ENCODE measurements around the gene BIK.

Gene BIK

DNA sequence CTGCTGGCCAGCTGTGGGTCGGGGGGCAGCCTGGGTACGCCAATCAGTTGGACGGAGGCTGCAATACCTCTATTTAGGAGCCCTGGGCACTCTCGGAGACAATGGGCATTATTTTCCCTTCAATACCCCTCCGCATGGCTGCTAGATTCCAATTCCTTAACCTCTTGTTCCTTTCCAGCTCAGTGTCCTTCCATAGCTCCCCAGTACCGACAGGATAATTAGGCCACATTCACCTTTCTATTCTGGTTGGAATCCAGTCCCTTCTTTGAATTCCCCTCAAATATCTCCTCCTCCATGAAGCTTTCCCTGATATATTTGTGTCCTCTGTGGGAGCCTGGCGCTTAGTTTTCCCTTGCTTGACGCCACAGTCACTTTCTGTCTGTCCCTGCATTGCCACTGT lies 4.2 kb upstream of the BIK start:
- DNase-seq = no peak

DNA sequence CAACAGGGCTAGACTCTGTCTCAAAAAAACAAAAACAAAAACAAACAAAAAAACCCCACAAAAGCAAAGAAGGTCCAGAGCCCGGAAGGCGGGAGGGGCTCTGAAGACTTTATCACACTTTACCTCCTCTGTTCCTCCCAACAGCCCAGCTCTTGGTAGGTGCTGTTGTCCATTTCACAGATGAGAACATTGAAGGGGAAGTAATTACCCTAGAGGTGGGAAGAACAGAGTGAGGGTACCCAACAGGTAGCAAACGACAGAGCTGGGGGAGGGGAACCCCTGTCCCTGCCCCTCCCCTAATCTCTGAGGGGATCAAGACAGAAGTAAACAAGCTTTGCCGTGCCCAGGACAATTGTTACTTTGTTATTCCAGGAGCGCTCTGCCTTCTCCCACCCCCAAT lies 1.0 kb upstream of the BIK start:
- no peak for DNase-seq

DNA sequence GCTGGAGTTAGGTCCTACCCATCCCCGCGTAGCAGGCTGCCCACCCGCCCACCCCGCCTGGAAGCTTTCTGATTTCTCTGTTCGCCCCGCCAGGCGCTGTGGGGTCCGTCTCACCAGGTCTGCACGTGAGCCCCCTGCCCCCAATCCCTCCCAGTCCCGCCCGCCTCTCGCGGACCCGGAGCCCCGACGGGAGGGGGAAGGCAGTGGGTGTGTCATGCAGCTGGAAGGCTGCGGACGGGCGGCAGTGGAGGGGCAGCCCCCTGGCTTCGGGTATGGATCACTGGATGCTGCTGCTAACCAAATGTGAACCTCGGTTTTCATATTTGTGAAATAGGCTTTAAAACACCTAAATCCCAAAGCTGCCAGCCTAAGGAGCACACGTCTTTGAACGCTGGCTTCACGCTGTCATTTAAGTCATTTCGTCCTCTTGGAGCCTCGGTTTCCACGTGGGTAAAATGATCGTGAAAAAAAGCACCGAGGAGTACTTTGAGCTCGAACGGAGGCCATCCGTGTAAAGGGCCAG lies 568 bp upstream of the BIK start:
- DNase-seq = no peak

DNA sequence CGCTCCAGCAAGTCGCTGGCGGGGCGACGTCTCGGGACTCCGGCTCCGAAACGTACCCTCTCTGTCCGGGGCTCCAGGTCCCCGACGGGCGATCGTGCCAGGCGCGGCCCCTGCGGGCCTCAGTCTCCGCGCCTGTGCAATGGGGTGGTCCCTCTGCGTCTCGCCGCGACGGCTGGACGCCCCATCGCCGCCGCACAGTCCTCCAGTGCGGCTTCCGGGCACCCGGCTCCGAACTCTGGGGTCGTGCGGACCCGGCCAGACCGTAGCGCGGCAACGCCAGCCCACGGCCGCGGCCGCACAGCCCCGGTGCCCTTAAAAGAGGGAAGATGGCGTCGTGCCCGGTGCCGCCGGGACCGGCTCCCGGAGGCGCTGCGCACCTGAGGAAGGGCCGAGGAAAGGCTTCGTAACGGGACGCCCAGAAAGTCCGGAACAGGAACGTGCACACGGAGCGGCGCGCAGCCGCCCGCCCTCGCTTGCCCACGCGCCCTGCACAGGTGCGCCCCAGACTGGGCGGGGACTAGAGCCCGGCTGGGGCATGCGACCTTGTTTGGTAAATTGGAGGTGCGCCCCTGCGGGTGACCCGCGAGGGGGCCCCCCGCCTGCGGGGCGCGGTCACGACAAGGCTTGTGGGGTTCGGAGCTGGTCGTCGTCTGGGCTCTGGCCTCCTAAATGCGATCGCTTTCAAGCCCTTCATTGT lies 525 bp downstream of the BIK start:
- DNase-seq = no peak

DNA sequence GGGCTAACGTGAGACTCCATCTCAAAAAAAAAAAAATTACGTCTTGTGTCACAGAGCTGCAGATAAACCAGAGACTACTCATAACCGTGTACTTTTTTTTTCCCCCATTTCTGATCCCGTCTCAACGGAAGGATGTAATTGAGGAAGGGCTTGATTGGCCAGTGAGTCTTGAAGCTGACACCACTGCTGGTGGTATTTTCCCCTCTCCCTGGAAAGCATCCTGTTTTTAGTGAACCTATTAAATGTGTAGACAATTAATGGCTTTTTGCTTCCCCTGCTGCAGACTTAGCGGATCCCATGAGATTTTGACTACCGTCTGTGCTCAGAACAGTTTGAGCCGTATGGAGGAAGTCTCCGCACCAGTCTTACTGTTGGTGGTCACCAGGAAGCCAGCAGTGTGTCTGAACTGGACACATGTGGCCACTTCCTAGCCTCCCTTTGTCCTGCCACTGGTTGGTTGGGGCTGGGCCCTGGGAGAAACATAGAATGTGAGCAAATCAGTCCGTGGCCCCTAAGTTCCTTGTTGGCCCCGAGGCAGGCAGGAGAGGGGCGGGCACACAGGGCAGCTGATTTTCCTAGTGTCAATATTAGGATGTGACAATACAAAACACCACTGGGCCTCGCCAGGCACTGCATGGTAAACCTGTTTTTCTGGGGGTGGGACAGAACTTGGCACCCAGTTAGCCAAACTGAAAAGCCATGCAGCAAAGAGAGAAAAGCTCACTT lies 3.1 kb downstream of the BIK start:
- no peak for DNase-seq

DNA sequence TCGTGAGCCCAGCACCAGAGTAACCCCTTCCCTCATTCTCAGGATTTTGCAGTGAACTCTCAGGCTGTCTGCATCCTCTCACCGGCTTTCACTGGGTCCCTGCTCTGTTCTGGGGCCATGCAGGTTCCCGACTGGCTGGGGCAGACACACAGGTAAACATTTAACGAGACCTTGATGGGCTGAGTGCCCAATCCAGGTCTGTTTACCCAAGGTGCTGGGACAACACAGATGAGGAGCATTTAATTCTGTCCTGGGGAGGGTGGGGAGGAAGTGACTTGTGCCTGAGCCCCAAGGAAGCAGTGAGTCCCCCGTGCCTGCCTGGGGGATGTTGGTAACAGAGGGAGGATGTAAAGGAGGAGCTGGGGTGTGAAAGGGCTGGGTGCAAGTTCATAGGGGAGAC lies 4.4 kb downstream of the BIK start:
- DNase-seq = no peak

DNA sequence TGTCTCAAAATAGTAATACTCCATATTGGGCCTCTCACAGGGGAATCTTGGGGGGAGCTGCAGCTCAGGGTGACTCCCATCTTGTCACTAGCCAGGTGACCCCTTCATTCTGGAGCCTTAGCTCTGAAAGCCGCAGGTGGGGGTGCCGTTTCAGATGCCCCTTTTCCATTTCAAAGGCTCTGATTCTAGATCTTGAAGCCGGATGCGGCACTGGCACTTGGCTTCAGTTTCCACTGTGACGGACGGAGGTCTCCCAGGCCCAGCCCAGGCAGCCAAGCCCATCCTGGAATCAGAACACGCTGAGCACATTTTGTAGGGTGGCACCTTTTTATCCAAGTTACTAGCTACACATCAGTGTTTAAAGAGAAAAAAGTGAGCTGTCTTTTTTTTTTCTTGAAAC lies 6.4 kb downstream of the BIK start:
- DNase-seq = no peak

DNA sequence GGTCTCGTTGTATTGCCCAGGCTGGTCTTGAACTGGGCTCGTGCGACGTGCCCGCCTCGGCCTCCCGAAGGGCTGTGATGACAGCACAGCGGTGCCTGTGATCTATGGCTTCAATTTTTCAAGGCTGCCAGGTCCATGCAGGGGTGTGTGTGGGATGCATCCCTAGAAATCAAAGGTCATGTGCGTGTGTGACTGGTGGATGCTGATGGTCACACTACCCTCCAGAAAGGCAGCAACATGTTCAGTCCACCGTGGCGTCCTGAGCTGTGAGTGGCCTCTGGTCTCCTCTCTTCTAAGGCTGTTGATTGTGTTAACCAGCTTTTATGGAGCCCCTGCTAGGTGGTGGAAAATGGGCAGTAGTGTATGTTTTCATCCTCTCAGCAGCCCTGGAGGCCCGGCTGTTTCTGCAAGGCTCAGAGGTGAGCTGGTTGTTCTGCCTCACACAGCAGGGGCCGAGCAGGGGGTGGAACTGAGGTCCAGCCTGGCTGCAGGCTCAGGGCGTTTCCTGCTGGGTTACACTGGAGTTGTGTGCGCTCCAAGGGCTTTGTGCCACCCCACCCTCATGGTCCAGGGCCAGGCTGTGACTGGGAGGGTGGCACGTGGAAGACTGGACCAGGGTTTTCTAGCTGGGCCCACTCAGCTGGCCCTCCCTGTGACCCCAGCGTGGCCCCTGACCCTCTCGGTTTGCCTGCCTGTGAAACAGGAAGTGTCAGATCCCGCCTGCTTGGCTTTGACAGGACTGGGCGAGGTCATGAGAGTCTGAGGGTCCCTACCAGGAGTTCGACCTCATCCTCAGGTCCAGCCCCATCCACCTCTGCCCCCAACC lies 7.7 kb downstream of the BIK start:
- no peak for DNase-seq

DNA sequence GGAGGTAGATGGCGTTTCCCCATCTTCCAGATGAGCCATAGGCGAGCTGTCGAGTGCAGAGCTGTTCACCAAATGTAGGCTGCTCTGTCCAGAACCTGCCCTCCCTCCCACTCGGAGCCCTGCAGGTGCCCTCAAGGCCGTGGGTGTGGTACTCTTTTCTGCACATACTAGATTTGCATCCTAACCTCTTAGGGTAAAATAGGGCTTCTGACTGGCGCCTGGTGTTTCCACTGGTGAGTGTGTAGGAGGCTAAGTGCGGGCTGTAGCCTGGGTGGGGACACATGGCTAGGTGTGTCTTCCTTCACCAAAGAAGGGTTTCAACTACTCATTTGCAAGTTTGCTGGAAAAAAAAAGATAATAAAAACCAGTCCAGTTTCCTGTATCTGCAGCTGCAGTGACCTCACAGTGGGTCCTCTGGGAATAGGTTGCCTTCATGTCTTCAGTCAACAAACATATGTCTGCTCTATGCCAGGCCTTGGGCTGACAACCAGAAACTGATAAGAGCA lies 8.5 kb downstream of the BIK start:
- DNase-seq = no peak

DNA sequence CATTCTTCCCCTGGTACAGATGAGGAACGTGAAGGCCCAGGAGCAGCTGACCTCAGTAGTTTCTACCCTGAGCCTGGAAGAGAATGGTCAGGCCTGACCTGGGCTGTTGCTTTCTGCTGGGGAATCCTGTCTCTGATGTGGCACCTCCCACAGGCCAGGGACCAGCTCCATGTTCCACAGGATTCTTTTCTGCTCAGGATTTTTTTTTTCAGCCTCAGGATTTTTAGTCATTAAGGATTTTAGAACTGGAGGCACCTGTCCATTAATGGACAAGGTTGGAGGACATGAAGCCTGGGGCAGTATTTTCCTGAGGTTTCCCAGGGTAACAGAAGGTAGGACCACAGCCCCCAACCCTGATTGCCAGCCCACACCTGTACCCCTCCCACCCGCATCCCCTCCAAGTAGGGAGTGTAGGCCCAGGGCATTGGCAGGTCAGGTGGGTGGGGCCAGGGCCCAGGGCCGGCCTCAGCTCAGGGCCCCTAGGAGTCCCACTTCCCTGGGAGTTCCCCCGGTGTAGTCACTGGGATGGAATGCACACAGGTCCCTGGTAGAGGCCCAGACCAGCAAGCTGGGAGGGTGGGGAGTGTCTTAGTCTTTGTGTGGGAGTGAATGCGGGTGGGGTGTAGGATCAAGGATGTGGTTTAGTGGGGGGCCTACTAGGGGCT lies 16.1 kb downstream of the BIK start:
- DNase-seq = no peak

DNA sequence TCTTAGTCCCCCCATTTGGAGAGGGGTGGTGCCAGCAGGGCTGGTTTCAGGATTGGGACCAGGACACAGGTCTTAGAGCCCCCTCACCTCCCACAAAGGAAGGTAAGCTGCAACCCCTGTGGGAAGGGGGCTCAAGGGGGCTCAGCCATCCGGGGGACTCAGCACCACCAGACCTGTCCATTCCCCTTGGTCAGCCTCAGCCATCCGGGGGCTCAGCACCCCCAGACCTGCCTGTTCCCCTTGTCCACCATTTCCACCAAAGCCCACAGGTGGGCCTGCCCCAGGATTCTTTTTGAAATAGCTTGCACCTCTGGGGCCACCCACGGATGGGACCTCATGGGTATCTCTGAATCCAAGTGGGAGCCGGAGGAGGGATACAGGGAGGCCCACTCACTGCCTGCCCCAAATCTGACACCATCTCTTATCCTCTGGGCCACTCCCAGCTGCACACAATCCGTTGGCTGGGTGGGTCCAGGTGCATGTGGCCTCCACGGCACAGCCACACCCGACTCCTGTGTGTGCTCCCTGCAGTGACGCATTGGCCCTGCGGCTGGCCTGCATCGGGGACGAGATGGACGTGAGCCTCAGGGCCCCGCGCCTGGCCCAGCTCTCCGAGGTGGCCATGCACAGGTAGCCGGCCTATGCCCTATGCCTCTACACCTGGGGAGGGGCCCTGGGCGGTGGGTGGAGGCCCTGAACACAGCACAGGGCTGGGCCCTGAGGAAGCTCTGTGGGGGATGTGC lies 16.8 kb downstream of the BIK start:
- no peak for DNase-seq

DNA sequence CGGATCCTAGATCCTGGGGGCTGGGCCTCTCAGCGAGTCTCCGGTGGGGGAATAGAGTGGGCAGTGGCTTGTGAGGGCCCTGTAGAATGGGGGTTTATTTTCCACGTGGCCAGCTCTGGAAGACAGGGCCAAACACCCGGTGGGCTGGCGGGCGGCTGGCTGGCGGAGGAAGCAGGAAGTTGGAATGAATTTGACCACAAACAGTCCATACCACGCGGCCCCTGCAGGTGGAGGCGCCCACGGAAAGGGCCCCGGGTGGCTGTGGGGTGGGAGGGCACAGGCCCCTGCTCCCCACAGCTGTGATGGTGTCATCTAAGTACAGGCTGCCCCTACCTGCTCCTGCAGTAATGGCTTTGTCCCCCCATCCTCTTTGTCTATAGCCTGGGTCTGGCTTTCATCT lies 17.6 kb downstream of the BIK start:
- DNase-seq = no peak

DNA sequence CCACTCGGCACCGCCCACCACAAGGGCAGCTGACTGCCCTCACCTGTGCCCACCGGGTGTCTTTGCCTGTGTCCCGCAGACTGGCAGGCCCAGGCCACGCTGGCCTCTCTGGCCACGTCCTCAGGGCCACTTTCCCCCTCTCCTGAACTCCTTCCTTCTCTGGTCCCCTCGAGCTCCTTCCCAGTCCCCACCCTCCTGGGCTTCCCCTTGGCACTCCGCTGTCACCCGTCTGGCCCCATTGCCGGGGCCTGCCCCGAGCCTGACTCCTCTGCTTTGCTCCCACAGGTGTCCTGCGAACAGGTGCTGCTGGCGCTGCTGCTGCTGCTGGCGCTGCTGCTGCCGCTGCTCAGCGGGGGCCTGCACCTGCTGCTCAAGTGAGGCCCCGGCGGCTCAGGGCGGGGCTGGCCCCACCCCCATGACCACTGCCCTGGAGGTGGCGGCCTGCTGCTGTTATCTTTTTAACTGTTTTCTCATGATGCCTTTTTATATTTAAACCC lies 18.4 kb downstream of the BIK start:
- DNase-seq = peak; percentile 27 to 61

DNA sequence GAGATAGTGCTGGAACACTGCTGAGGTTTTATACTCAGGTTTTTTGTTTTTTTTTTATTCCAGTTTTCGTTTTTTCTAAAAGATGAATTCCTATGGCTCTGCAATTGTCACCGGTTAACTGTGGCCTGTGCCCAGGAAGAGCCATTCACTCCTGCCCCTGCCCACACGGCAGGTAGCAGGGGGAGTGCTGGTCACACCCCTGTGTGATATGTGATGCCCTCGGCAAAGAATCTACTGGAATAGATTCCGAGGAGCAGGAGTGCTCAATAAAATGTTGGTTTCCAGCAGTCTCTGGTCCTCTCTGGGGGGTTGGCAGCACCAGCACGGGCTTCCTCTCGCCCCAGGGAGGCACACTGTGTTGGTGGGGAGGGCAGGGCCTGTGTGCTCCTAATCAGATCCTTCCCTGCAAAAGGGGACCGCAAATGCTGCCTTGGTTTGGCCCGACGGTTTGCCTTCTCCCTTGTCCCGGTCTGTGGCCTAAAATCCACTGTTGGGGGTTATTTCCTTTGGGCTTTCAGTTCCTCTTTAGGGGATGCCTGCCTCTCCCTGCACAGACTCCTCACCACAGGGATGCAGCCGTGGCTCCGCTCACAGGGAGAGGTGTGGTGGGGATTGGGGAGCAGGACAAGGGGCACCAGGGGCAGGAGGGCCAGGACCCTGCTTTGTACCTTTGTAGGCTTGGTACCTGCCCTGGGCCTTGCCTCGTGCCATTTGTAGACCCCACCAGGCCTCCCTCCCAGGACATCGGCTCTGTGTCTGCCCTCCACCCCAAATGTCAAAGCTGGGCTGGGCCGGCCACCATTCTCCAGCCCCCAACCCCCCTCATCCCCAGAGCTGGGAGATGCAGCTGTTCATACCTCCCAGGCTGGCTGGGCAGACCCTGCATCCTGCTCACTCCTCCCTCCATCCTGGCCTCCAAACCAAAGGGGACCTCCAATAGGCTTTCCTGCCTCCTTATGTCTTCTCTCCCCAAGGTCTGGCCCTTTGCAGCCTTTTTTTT lies 19.2 kb downstream of the BIK start:
- no peak for DNase-seq

DNA sequence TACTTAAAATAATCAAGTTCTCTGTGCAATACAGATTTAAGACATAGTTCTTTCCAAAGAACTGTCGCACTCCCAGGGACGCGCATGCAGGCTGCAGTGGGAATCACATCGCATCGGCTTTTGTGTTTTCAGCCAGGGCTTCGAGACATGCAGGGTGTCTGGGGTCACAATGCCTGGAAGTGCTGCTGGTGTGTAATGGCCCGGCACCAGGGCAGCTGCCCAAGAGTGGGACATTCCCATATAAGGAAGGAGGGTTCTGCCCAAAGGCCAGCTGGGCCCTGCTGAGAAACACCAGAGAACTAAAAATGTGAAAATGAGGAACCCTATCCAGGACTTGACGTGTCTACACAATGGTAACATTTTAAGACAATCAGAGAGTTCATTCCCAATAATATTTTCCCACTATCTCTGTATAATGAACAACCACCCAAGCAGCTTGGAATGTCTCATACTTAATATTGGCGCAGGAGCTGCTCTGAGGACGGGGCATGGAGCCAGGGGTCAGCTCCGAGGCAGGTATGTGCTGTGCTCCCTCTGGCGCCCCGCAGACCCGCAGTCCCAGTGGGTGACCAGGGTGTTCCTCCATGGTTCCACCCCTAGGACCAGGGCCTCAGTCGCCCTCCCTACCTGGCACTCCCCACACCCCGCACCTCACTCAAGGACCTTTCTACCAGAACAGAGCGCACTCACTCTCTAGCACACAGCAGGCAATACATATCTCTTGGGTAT lies 21.4 kb downstream of the BIK start:
- no peak for DNase-seq

DNA sequence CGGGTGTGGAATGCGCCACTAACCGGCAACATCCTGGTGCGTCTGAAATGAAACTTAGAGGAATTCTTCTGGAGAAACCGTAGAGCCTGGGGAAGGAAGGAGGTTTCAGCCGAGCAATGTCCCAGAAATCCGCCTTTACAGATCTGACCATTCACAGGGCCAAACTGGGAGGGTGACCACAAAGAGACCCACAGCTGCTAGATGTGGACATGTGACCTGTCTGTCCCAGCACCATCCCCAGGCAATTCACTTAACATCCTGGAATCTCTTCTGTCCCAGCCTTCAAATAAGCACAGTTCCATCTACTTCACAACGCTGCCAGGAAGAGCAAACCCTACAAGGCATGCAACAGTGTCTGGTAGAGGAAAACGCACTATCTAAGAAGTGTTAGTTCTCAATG lies 22.9 kb downstream of the BIK start:
- no peak for DNase-seq

DNA sequence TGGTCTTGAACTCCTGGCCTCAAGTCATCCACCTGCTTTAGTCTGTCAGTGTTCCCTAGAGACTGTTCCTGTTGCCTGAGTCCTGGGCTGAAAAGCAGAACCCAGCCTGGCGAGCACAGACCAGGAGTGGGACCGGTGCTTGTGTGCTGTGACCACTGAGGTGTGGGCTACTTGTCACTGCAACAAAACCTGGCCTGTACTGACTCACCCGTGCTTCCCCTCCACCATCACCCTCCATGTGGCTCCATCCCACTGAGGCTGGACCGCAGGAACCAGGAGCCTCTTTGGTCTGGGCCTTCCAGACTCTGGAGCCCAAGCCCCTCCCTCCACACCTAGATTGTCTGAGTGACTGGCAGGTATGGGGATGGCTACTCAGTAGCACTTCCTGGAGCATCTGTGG lies 24.0 kb downstream of the BIK start:
- DNase-seq = no peak

DNA sequence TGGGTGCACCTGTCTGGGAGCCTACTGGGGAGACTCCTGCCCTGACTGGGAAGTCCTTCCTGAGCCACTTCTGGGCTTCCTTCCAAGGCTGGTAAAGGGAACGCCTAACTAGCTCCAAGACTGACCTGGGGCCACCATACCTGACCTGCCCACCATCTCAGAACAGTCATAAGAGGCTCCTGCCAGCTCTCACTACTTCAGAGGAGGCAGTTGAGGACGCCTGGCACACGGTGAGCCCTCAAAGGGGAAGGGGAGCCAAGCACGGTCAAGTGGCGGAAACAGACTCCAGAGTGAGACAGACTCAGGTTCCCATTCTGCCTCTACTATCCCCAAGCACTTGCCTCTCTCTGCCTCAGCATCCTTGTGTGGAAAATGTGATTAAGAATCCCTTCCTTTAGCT lies 25.0 kb downstream of the BIK start:
- DNase-seq = no peak

DNA sequence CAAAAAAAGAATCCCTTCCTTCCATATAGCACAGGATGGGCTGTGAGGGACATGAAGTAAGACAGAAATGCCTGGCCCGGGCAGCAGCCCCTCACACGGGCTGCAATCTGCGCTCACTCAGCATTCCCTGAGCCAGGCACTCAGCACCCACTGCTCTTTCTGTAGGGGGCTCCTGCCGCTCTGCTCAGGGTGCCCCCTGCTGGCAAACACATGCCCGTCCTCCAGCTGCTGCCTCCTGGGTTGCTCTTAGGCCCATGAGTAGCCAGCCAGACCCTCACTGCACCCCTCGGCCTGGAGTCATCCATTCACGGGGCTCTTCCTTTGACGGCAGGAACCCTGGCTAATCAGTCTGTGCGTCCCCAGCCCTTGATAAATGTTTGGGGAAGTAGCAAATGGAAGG lies 25.7 kb downstream of the BIK start:
- DNase-seq = no peak

DNA sequence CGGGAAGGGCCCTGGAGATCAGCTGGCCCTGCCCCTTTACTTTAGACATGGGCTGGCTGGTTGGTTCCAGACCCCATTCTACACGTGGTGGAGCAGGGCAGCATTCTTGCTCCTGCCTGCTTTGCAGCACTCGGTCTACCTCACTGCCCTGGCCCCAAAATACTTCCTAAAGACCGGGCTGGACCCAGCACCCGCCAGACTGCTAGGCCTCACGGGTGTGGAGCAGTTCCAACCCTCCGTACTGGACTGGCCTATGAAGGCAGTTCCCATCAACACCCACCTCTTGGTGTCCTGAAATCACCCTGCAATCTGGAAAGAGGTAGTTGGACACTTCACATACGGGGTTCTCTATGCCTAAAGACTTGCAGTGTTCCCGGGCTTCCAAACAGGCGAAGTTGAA lies 26.3 kb downstream of the BIK start:
- DNase-seq = no peak
